SK-N-SH treated with all-trans-retinoic acid at 6 μM for 48 hours (cell line): ENCODE results near the gene WDSUB1.

ENCODE experiments used
- ATAC-seq: fragments of 200-7000 bp; cut with Tn5 transposase; 3 replicates; pipeline ENCODE4 v1.9.1; 2020; ENCODE audit warnings: mild to moderate bottlenecking, moderate library complexity
- ARNTL ChIP-seq: fragments of 450-650 bp; formaldehyde crosslinking; IDR thresholded peaks from 2 replicates; pipeline ENCODE4 v1.5.0; 2020; ENCODE audit warnings: low read depth, mild to moderate bottlenecking, moderate library complexity, borderline replicate concordance
- BACH2 ChIP-seq: fragments of 250-450 bp; sonication (Bioruptor Pico); IDR thresholded peaks from 2 replicates; pipeline ENCODE4 v1.9.0; 2021; ENCODE audit warnings: mild to moderate bottlenecking, borderline replicate concordance
- CSDC2 ChIP-seq: fragments of 250-450 bp; sonication (Bioruptor Pico); IDR thresholded peaks from 2 replicates; pipeline ENCODE4 v1.5.0; 2020; ENCODE audit warnings: mild to moderate bottlenecking, moderate library complexity
- GLIS3 ChIP-seq: fragments of 250-450 bp; sonication (Bioruptor Pico); IDR thresholded peaks from 2 replicates; pipeline ENCODE4 v1.5.0; 2020; ENCODE audit warnings: mild to moderate bottlenecking, moderate library complexity
- ISL1 ChIP-seq: fragments of 250-450 bp; sonication (Bioruptor Pico); IDR thresholded peaks from 2 replicates; pipeline ENCODE4 v2.1.2; 2022; ENCODE audit warnings: mild to moderate bottlenecking, moderate library complexity
- OSR1 ChIP-seq: fragments of 250-450 bp; sonication (Bioruptor Pico); IDR thresholded peaks from 2 replicates; pipeline ENCODE4 v1.8.0; 2022; ENCODE audit warnings: moderate library complexity, mild to moderate bottlenecking, inconsistent platforms
- PPARA ChIP-seq: fragments of 250-450 bp; sonication (Bioruptor Pico); IDR thresholded peaks from 2 replicates; pipeline ENCODE4 v1.5.0; 2020; ENCODE audit warnings: mild to moderate bottlenecking, borderline replicate concordance
- TOX ChIP-seq: fragments of 250-450 bp; sonication (Bioruptor Pico); IDR thresholded peaks from 2 replicates; pipeline ENCODE4 v1.8.0; 2021; ENCODE audit warnings: mild to moderate bottlenecking, moderate library complexity, borderline replicate concordance
- ZC3H10 ChIP-seq: fragments of 250-450 bp; sonication (Bioruptor Pico); IDR thresholded peaks from 2 replicates; pipeline ENCODE4 v1.5.1; 2021; ENCODE audit warnings: mild to moderate bottlenecking, moderate library complexity
- ZFP3 ChIP-seq: fragments of 250-450 bp; sonication (Bioruptor Pico); IDR thresholded peaks from 2 replicates; pipeline ENCODE4 v1.5.0; 2020; ENCODE audit warnings: mild to moderate bottlenecking, moderate library complexity
- ZFP30 ChIP-seq: fragments of 450-650 bp; formaldehyde crosslinking; IDR thresholded peaks from 2 replicates; pipeline ENCODE4 v1.5.0; 2022; ENCODE audit warnings: mild to moderate bottlenecking, moderate library complexity
- ZNF70 ChIP-seq: fragments of 450-650 bp; formaldehyde crosslinking; IDR thresholded peaks from 2 replicates; pipeline ENCODE4 v1.5.0; 2020; ENCODE audit warnings: mild to moderate bottlenecking, moderate library complexity
- ZNF8 ChIP-seq: fragments of 450-650 bp; formaldehyde crosslinking; IDR thresholded peaks from 2 replicates; pipeline ENCODE4 v1.5.0; 2020; ENCODE audit warnings: mild to moderate bottlenecking, moderate library complexity
- TF ChIP-seq, protein P1 (sequence below): fragments of 250-450 bp; sonication (Bioruptor Pico); IDR thresholded peaks from 2 replicates; pipeline ENCODE4 v1.5.1; 2020; ENCODE audit warnings: low read depth, mild to moderate bottlenecking, moderate library complexity
- TF ChIP-seq, protein P2 (sequence below): fragments of 250-450 bp; sonication (Bioruptor Pico); IDR thresholded peaks from 2 replicates; pipeline ENCODE4 v1.5.0; 2020; ENCODE audit warnings: mild to moderate bottlenecking, moderate library complexity
- TF ChIP-seq, protein P3 (sequence below): fragments of 250-450 bp; sonication (Bioruptor Pico); IDR thresholded peaks from 2 replicates; pipeline ENCODE4 v1.5.1; 2021; ENCODE audit warnings: mild to moderate bottlenecking, moderate library complexity
- TF ChIP-seq, protein P4 (sequence below): fragments of 250-450 bp; sonication (Bioruptor Pico); IDR thresholded peaks from 2 replicates; pipeline ENCODE4 v1.8.0; 2021; ENCODE audit warnings: low read depth, mild to moderate bottlenecking, moderate library complexity, borderline replicate concordance

WDSUB1 gene

DNA sequence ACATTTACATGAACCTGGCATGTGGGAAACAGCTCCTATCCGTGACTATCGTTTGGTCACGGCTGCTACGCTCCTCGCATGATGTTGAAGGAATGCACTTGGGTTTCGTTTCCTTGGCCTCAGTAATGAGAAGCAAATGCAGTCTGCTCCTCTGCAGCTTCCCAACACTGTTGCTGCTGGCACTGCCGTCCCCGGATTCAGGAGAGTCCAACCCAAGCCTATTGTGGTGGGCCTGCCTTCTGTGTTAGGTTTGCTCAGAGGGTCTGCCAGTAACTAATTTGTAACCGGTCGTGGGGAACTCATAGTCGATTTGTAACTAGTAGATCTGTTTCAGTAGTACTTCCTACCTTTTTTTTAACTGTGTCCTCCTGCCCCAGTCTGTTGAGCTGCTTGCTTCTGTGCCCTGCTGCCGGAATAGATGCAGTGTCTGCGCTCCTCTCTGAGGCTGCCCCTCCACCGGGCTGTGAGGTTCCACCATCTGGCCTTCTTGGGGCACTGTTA lies 58.4 kb downstream of the WDSUB1 start (continued):
- TF ChIP-seq, protein P1, sequence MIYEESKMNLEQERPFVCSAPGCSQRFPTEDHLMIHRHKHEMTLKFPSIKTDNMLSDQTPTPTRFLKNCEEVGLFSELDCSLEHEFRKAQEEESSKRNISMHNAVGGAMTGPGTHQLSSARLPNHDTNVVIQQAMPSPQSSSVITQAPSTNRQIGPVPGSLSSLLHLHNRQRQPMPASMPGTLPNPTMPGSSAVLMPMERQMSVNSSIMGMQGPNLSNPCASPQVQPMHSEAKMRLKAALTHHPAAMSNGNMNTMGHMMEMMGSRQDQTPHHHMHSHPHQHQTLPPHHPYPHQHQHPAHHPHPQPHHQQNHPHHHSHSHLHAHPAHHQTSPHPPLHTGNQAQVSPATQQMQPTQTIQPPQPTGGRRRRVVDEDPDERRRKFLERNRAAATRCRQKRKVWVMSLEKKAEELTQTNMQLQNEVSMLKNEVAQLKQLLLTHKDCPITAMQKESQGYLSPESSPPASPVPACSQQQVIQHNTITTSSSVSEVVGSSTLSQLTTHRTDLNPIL (CRISPR knock-in tag), result no peak
- TF ChIP-seq GLIS3 (CRISPR knock-in tag) (no peak), ZFP30 (CRISPR knock-in tag) (no peak)
- TF ChIP-seq, all 23 proteins: peak for 0

DNA sequence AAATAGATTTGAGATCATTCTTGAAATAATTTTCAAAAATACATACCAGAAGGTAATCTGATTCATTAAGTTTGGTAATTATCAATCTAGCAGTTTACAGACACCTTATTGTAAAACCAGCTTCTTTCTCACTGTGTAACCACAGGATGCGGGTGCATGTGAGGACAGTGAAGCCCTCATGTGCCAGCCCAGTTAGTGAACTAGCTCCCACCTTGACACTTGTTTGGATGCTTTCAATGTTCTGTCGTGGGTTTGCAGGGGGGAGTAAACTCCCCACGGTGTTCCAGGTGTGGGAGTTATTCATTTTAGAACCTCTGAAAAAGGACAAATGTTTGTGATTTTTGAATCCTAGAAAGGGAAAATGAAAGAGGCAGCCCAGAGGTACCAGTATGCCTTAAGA lies 59.0 kb downstream of the WDSUB1 start:
- ATAC-seq, result no peak

DNA sequence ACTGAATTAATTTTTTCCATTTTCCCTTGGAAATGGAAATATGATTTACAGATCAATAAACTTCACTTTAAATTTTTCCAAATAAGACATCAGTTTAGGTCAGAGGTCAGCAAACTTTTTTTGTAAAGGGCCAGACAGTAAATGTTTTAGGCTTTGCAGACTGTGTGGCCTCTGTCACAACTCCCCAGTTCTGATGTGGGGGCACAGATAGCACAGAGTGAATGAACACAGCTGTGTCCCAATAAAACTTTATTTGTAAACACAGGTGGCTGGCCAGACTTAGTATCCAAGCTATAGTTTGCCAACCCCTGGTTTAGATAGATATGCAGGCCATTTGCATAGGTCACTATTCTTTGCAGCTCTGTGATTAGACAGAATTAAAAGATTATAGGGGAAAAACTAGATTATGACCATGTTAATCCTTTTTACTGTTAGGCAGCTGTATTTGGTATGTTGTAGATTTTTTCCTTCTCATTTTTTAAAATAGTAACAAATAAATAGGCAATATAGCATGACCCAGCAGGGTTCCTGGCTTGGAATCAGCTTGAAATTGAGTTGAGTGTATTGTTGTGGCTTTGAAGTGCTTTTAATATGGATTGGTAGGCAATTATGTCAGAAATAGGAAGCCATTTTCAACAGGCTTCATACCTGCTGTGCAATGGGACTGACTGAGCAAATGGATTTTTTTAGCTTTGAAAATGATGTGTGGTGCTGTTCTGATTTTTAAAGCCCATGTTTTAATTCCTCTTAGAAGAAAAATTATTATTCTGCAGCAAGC lies 59.7 kb downstream of the WDSUB1 start:
- no peak for ATAC-seq
- TF ChIP-seq CSDC2 (CRISPR knock-in tag), result no peak
- TF ChIP-seq ZNF70 (CRISPR knock-in tag), result no peak
- TF ChIP-seq BACH2 (CRISPR knock-in tag), result no peak
- no peak for TF ChIP-seq ISL1
- TF ChIP-seq, protein P2, sequence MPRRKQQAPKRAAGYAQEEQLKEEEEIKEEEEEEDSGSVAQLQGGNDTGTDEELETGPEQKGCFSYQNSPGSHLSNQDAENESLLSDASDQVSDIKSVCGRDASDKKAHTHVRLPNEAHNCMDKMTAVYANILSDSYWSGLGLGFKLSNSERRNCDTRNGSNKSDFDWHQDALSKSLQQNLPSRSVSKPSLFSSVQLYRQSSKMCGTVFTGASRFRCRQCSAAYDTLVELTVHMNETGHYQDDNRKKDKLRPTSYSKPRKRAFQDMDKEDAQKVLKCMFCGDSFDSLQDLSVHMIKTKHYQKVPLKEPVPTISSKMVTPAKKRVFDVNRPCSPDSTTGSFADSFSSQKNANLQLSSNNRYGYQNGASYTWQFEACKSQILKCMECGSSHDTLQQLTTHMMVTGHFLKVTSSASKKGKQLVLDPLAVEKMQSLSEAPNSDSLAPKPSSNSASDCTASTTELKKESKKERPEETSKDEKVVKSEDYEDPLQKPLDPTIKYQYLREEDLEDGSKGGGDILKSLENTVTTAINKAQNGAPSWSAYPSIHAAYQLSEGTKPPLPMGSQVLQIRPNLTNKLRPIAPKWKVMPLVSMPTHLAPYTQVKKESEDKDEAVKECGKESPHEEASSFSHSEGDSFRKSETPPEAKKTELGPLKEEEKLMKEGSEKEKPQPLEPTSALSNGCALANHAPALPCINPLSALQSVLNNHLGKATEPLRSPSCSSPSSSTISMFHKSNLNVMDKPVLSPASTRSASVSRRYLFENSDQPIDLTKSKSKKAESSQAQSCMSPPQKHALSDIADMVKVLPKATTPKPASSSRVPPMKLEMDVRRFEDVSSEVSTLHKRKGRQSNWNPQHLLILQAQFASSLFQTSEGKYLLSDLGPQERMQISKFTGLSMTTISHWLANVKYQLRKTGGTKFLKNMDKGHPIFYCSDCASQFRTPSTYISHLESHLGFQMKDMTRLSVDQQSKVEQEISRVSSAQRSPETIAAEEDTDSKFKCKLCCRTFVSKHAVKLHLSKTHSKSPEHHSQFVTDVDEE (CRISPR knock-in tag), result no peak
- TF ChIP-seq, all 23 proteins: peak for 0

More for the DNA sequence above, 59.0 kb downstream of the WDSUB1 start:
- TF ChIP-seq ISL1 (no peak), OSR1 (CRISPR knock-in tag) (no peak), ARNTL (CRISPR knock-in tag) (no peak), ZC3H10 (CRISPR knock-in tag) (no peak), GLIS3 (CRISPR knock-in tag) (no peak), PPARA (CRISPR knock-in tag) (no peak), ZFP3 (no peak), BACH2 (CRISPR knock-in tag) (no peak), CSDC2 (CRISPR knock-in tag) (no peak), ZNF8 (CRISPR knock-in tag) (no peak), TOX (CRISPR knock-in tag) (no peak), ZNF70 (CRISPR knock-in tag) (no peak), ZFP30 (CRISPR knock-in tag) (no peak)
- TF ChIP-seq, protein P3, sequence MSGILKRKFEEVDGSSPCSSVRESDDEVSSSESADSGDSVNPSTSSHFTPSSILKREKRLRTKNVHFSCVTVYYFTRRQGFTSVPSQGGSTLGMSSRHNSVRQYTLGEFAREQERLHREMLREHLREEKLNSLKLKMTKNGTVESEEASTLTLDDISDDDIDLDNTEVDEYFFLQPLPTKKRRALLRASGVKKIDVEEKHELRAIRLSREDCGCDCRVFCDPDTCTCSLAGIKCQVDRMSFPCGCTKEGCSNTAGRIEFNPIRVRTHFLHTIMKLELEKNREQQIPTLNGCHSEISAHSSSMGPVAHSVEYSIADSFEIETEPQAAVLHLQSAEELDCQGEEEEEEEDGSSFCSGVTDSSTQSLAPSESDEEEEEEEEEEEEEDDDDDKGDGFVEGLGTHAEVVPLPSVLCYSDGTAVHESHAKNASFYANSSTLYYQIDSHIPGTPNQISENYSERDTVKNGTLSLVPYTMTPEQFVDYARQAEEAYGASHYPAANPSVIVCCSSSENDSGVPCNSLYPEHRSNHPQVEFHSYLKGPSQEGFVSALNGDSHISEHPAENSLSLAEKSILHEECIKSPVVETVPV, result no peak
- TF ChIP-seq, protein P2 (CRISPR knock-in tag), result no peak
- TF ChIP-seq, protein P4, sequence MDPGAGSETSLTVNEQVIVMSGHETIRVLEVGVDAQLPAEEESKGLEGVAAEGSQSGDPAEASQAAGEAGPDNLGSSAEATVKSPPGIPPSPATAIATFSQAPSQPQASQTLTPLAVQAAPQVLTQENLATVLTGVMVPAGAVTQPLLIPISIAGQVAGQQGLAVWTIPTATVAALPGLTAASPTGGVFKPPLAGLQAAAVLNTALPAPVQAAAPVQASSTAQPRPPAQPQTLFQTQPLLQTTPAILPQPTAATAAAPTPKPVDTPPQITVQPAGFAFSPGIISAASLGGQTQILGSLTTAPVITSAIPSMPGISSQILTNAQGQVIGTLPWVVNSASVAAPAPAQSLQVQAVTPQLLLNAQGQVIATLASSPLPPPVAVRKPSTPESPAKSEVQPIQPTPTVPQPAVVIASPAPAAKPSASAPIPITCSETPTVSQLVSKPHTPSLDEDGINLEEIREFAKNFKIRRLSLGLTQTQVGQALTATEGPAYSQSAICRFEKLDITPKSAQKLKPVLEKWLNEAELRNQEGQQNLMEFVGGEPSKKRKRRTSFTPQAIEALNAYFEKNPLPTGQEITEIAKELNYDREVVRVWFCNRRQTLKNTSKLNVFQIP, result no peak
